GM23338 (cell line): ENCODE results near the gene KIF25. TPM values are rescaled to one million over a fixed set of nuclear protein-coding genes. Genes with fewer than 3 reads are reported as not detected.

Source experiments
- ATAC-seq: fragments of 200-7000 bp; cut with Tn5 transposase; 3 replicates; pipeline ENCODE4 v1.9.1; 2020
- DNase-seq: peaks from one replicate; pipeline ENCODE4 v3.0.0-alpha.2; 2015; ENCODE audit warnings: low spot score
- H2AFZ ChIP-seq: fragments of 200-600 bp; sonication (generic); 2 replicates; pipeline ENCODE4 v1.8.0; 2016; ENCODE audit warnings: antibody characterized with exemption, mild to moderate bottlenecking, moderate library complexity
- H3F3A ChIP-seq: fragments of 200-600 bp; sonication (generic); replicated peaks from 2 replicates; pipeline ENCODE4 v1.8.0; 2017; ENCODE audit warnings: antibody characterized with exemption, mixed run types, low read depth
- H3K27ac ChIP-seq: fragments of 200-600 bp; sonication (generic); 2 replicates; pipeline ENCODE4 v1.6.1; 2016; ENCODE audit warnings: low read depth
- H3K27me3 ChIP-seq: fragments of 200-600 bp; sonication (generic); 2 replicates; pipeline ENCODE4 v1.8.0; 2016; ENCODE audit warnings: mild to moderate bottlenecking, mixed run types, moderate library complexity; ENCODE audit not compliant: insufficient read depth
- H3K36me3 ChIP-seq: fragments of 200-600 bp; sonication (generic); 2 replicates; pipeline ENCODE4 v1.8.0; 2016; ENCODE audit warnings: mild to moderate bottlenecking; ENCODE audit not compliant: insufficient read depth
- H3K4me1 ChIP-seq: fragments of 200-600 bp; sonication (generic); 2 replicates; pipeline ENCODE4 v1.8.0; 2016; ENCODE audit warnings: mild to moderate bottlenecking, moderate library complexity; ENCODE audit not compliant: insufficient read depth
- H3K4me2 ChIP-seq: fragments of 200-600 bp; sonication (generic); 2 replicates; pipeline ENCODE4 v1.7.1; 2017; ENCODE audit warnings: mixed run types
- H3K4me3 ChIP-seq: fragments of 200-600 bp; sonication (generic); 2 replicates; pipeline ENCODE4 v1.6.1; 2016; ENCODE audit warnings: mixed run types
- H3K79me2 ChIP-seq: fragments of 200-600 bp; sonication (generic); replicated peaks from 2 replicates; pipeline ENCODE4 v1.8.0; 2017; ENCODE audit warnings: mild to moderate bottlenecking; ENCODE audit not compliant: insufficient read depth
- H3K9me2 ChIP-seq: fragments of 200-600 bp; sonication (generic); 2 replicates; pipeline ENCODE4 v1.8.0; 2017; ENCODE audit not compliant: insufficient read depth
- H4K20me1 ChIP-seq: fragments of 200-600 bp; sonication (generic); replicated peaks from 2 replicates; pipeline ENCODE4 v1.8.0; 2017; ENCODE audit warnings: mild to moderate bottlenecking; ENCODE audit not compliant: insufficient read depth
- H3K27ac Mint-ChIP-seq: 2 replicates; pipeline ENCODE4 v1.8.0; 2020; ENCODE audit warnings: inconsistent platforms, mild to moderate bottlenecking, moderate library complexity, mixed read lengths
- H3K27me3 Mint-ChIP-seq: 3 replicates; pipeline ENCODE4 v1.8.0; 2022; ENCODE audit warnings: low read depth, mild to moderate bottlenecking, moderate library complexity, mixed read lengths, inconsistent platforms; ENCODE audit not compliant: insufficient read depth, poor library complexity
- H3K36me3 Mint-ChIP-seq: 3 replicates; pipeline ENCODE4 v1.8.0; 2021; ENCODE audit warnings: low read depth, mild to moderate bottlenecking, inconsistent platforms, moderate library complexity, mixed read lengths
- H3K4me1 Mint-ChIP-seq: 3 replicates; pipeline ENCODE4 v1.8.0; 2020; ENCODE audit warnings: mild to moderate bottlenecking, inconsistent platforms, mixed read lengths
- H3K4me3 Mint-ChIP-seq: 3 replicates; pipeline ENCODE4 v1.8.0; 2021; ENCODE audit warnings: moderate library complexity, mild to moderate bottlenecking, inconsistent platforms, mixed read lengths
- H3K9me3 Mint-ChIP-seq: 3 replicates; pipeline ENCODE4 v1.8.0; 2020; ENCODE audit warnings: moderate library complexity, mild to moderate bottlenecking, inconsistent platforms, mixed read lengths
- CTCF ChIP-seq, 2 experiments: fragments of 200-600 bp in 1 of 2; sonication (generic) in 1 of 2; conservative IDR thresholded peaks; 2 replicates each; pipeline versions ENCODE4 v1.5.1 to v1.6.1; 2016 to 2017; ENCODE audit warnings: antibody characterized with exemption in 2 of 2, low read depth in 2 of 2, mild to moderate bottlenecking in 2 of 2, moderate library complexity in 1 of 2
- ETS1 ChIP-seq: IDR thresholded peaks from 2 replicates; pipeline ENCODE4 v1.6.1; 2016; ENCODE audit warnings: antibody characterized with exemption
- NANOG ChIP-seq: IDR thresholded peaks from 2 replicates; pipeline ENCODE4 v1.6.1; 2016; ENCODE audit warnings: antibody characterized with exemption, borderline replicate concordance
- ZNF331 ChIP-seq: fragments of 250-450 bp; sonication (Bioruptor Pico); IDR thresholded peaks from 2 replicates; pipeline ENCODE4 v1.5.0; 2020; ENCODE audit warnings: low read depth, mild to moderate bottlenecking, moderate library complexity
- polyA plus RNA-seq: library from polyadenylated mRNA; unstranded; fragments of >200 nt; fragmentation: Nextera tagmentation; extraction: Ambion mirVana; gene quantifications from 2 replicates; pipeline ENCODE4 v1.2.1, GENCODE V29; 2016
- total RNA-seq: library from RNA; depleted of rRNA; stranded (reverse); fragments of >200 nt; shearing (Covaris generic); gene quantifications from 2 replicates; pipeline ENCODE4 v1.2.3, GENCODE V29; 2014

KIF25 gene
- total and polyA plus RNA-seq, 2 experiments from 2014 or later = 0.69 to 0.76 TPM

- TF ChIP-seq CTCF (conservative IDR thresholded peaks at IDR 0.05; ENCODE audit: low read depth in 2 of 2) (peak; percentile 46 to 86), ZNF331 (no peak)
Measured at GRCh38 chr6:168050881-168051586, 53.6 kb downstream of the KIF25 start (continued).

- Mint-ChIP-seq H3K27me3 (peaks cover 8% of the 10 kb centered on the region), H3K4me3 (no peak overlapping the region), H3K9me3 (no peaks in the 10 kb centered on the region), H3K36me3 (no peaks in the 10 kb centered on the region), H3K27ac (no peak overlapping the region), H3K4me1 (no peaks in the 10 kb centered on the region)
- no peaks in the 10 kb centered on the region for H3F3A ChIP-seq
- no peaks in the 10 kb centered on the region for H3K4me1 ChIP-seq
- ATAC-seq (no peak), DNase-seq (no peak)
- no peak overlapping the region for H3K4me2 ChIP-seq
- no peaks in the 10 kb centered on the region for H4K20me1 ChIP-seq
- H3K27me3 ChIP-seq = no peaks in the 10 kb centered on the region
- H3K79me2 ChIP-seq = no peaks in the 10 kb centered on the region
- no peak overlapping the region for H2AFZ ChIP-seq
- H3K27ac ChIP-seq = no peak overlapping the region
- no peak overlapping the region for H3K4me3 ChIP-seq
- no peaks in the 10 kb centered on the region for H3K9me2 ChIP-seq
- no peaks in the 10 kb centered on the region for H3K36me3 ChIP-seq
- TF ChIP-seq ETS1 = no peak
- no peak for TF ChIP-seq NANOG
- TF ChIP-seq CTCF (conservative IDR thresholded peaks at IDR 0.05; ENCODE audit: low read depth in 2 of 2) = no peak
Measured at GRCh38 chr6:168051648-168052047, 54.2 kb downstream of the KIF25 start.

GRCh38 chr6:168052291-168052891 lies 54.9 kb downstream of the KIF25 start:
- no peaks in the 10 kb centered on the region for H3K4me1 Mint-ChIP-seq
- Histone ChIP-seq H3K4me1 (no peaks in the 10 kb centered on the region), H3K79me2 (no peaks in the 10 kb centered on the region), H4K20me1 (no peaks in the 10 kb centered on the region), H3K4me3 (no peak overlapping the region), H3K27ac (no peak overlapping the region), H3K4me2 (no peak overlapping the region), H2AFZ (no peak overlapping the region), H3K36me3 (no peaks in the 10 kb centered on the region), H3F3A (no peaks in the 10 kb centered on the region), H3K9me2 (no peaks in the 10 kb centered on the region), H3K27me3 (no peaks in the 10 kb centered on the region)
- no peak overlapping the region for H3K27ac Mint-ChIP-seq
- no peaks in the 10 kb centered on the region for H3K9me3 Mint-ChIP-seq
- TF ChIP-seq CTCF (conservative IDR thresholded peaks at IDR 0.05; ENCODE audit: low read depth in 2 of 2) (0 out of 4 replicates have a peak, but pooled peaks of 1 of the 2 experiments have one; percentile 12), ETS1 (no peak)
- no peaks in the 10 kb centered on the region for H3K36me3 Mint-ChIP-seq
- peaks cover 8% of the 10 kb centered on the region for H3K27me3 Mint-ChIP-seq
- ATAC-seq = no peak
- H3K4me3 Mint-ChIP-seq = no peak overlapping the region
- DNase-seq = no peak
